Keratinocyte (primary cell): Measurements from ENCODE around the gene PLA2G2F. TPM values are rescaled to one million over a fixed set of nuclear protein-coding genes. Genes with fewer than 3 reads are reported as not detected.

ENCODE experiments used
- DNase-seq: peaks from one replicate; pipeline ENCODE4 v3.0.0-alpha.2; 2011; ENCODE audit warnings: low read depth, missing footprints, low spot score
- FAIRE-seq: peaks from 2 replicates; lab custom pipeline; 2011; peaks lifted over from hg19 to GRCh38; lab: Jason Lieb, UNC
- H2AFZ ChIP-seq: 2 replicates; pipeline ENCODE4 v1.6.0; 2012; ENCODE audit warnings: low read length, control low read depth, inconsistent platforms; ENCODE audit not compliant: control insufficient read depth
- H3K27ac ChIP-seq: 2 replicates; pipeline ENCODE4 v1.5.1; 2011; ENCODE audit warnings: low read length; ENCODE audit not compliant: control insufficient read depth, insufficient read depth
- H3K27me3 ChIP-seq: 3 replicates; pipeline ENCODE4 v1.6.0; 2011; ENCODE audit warnings: low read length; ENCODE audit not compliant: control insufficient read depth, insufficient read depth; ENCODE audit errors: extremely low read depth
- H3K36me3 ChIP-seq, 2 experiments: 2 replicates in 1 of 2; 3 replicates in 1 of 2; pipeline ENCODE4 v1.5.1; 2011; ENCODE audit warnings: low read length in 2 of 2, mild to moderate bottlenecking in 1 of 2; ENCODE audit not compliant: control insufficient read depth in 2 of 2, insufficient read depth in 2 of 2; ENCODE audit errors: extremely low read depth in 1 of 2
- H3K4me1 ChIP-seq: 3 replicates; pipeline ENCODE4 v1.5.1; 2011; ENCODE audit warnings: low read length; ENCODE audit not compliant: control insufficient read depth, insufficient read depth; ENCODE audit errors: extremely low read depth
- H3K4me2 ChIP-seq: 3 replicates; pipeline ENCODE4 v1.6.0; 2011; ENCODE audit warnings: low read depth, low read length; ENCODE audit not compliant: control insufficient read depth, insufficient read depth; ENCODE audit errors: extremely low read depth
- H3K4me3 ChIP-seq, 3 experiments: fragments of 200-600 bp in 1 of 3; sonication (generic) in 1 of 3; 2 replicates in 2 of 3; 3 replicates in 1 of 3; pipeline ENCODE4 v1.5.1; 2011 to 2016; ENCODE audit warnings: low read length in 3 of 3, mild to moderate bottlenecking in 3 of 3, control low read depth in 2 of 3, inconsistent platforms in 1 of 3, low read depth in 1 of 3, mixed read lengths in 1 of 3, mixed run types in 1 of 3, moderate library complexity in 1 of 3; ENCODE audit not compliant: control insufficient read depth in 2 of 3, insufficient read depth in 2 of 3; ENCODE audit errors: extremely low read depth in 1 of 3
- H3K79me2 ChIP-seq: 2 replicates; pipeline ENCODE4 v1.6.0; 2012; ENCODE audit warnings: low read length; ENCODE audit not compliant: control insufficient read depth, insufficient read depth
- H3K9ac ChIP-seq: 3 replicates; pipeline ENCODE4 v1.6.0; 2011; ENCODE audit warnings: low read length; ENCODE audit not compliant: control insufficient read depth, insufficient read depth; ENCODE audit errors: extremely low read depth
- H3K9me1 ChIP-seq: 3 replicates; pipeline ENCODE4 v1.6.0; 2011; ENCODE audit warnings: low read length; ENCODE audit not compliant: control insufficient read depth, insufficient read depth; ENCODE audit errors: extremely low read depth
- H3K9me3 ChIP-seq: 2 replicates; pipeline ENCODE4 v1.5.1; 2012; ENCODE audit warnings: low read depth, low read length; ENCODE audit not compliant: control insufficient read depth
- H4K20me1 ChIP-seq: 3 replicates; pipeline ENCODE4 v1.6.0; 2011; ENCODE audit warnings: low read length; ENCODE audit not compliant: control insufficient read depth, insufficient read depth; ENCODE audit errors: extremely low read depth
- CTCF ChIP-seq, 3 experiments: IDR thresholded peaks in 1 of 3; conservative IDR thresholded peaks in 1 of 3; optimal IDR thresholded peaks in 1 of 3; 2 replicates in 2 of 3; 3 replicates in 1 of 3; pipeline versions ENCODE3 to v1.5.1; 2011; ENCODE audit warnings: low read length in 3 of 3, mild to moderate bottlenecking in 3 of 3, moderate library complexity in 2 of 3, control low read depth in 1 of 3, inconsistent platforms in 1 of 3; ENCODE audit not compliant: insufficient read depth in 2 of 3; ENCODE audit errors: extremely low read depth in 1 of 3
- EZH2 ChIP-seq: IDR thresholded peaks from one replicate; pipeline ENCODE4 v1.6.1; 2012; ENCODE audit warnings: inconsistent platforms, mild to moderate bottlenecking, low read length, moderate library complexity
- dilution Hi-C: fragments of 300-500 bp; cut with MboI; formaldehyde crosslinking; loops from one replicate; pipeline ENCODE4 v1.7.0; 2020; ENCODE audit warnings: low sequenced_read_pairs; ENCODE audit not compliant: extremely low pct_ligation_motif_present
- polyA plus RNA-seq, 5 experiments: library from polyadenylated mRNA; depleted of rRNA in 3 of 5; stranded (reverse) in 3 of 5; stranded (forward) in 1 of 5; unstranded in 1 of 5; fragments of >200 nt; gene quantifications; 1 replicate in 1 of 5; 2 replicates in 3 of 5; 3 replicates in 1 of 5; pipeline versions ENCODE4 v1.2.1 to v1.2.3, GENCODE V29; 2011 to 2012; ENCODE audit warnings: missing spikeins in 2 of 5, low read depth in 1 of 5, low replicate concordance in 1 of 5

PLA2G2F gene
- polyA plus RNA-seq, 1 donor (not counting 4 experiments of a cell fraction or from before 2014, with no cell fraction given) = 0.26 TPM

- Histone ChIP-seq H3K27ac (no peak overlapping the region), H3K27me3 (peaks cover 10% of the 10 kb centered on the region), H3K9me3 (no peaks in the 10 kb centered on the region), H3K9me1 (no peaks in the 10 kb centered on the region), H2AFZ (no peak overlapping the region), H3K4me3 (no peak overlapping the region), H3K4me1 (peaks cover 24% of the 10 kb centered on the region), H3K9ac (no peak overlapping the region), H3K79me2 (no peaks in the 10 kb centered on the region), H3K4me2 (peak overlapping the region; percentile 33), H3K36me3 (no peaks in the 10 kb centered on the region), H4K20me1 (no peaks in the 10 kb centered on the region)
- peak; percentile 61 for FAIRE-seq
- peak; percentile 42 for DNase-seq
- TF ChIP-seq EZH2 (no peak), CTCF (optimal IDR thresholded peaks at IDR 0.05 in 1 of 3, IDR thresholded peaks at IDR 0.05 in 1 of 3, conservative IDR thresholded peaks at IDR 0.05 in 1 of 3; ENCODE audit: extremely low read depth in 1 of 3, insufficient read depth in 2 of 3, low read length in 3 of 3) (peak; percentile 92 to 96 (median 93))
- dilution Hi-C loops = no loop called here
Measured at GRCh38 chr1:20194757-20195461, 55.8 kb downstream of the PLA2G2F start.

GRCh38 chr1:20195462-20195780 is 56.3 kb downstream of the PLA2G2F start:
- no peak overlapping the region for H3K27ac ChIP-seq
- DNase-seq (no peak), FAIRE-seq (no peak)
- no peak overlapping the region for H3K4me3 ChIP-seq
- no peaks in the 10 kb centered on the region for H3K9me3 ChIP-seq
- dilution Hi-C loops = no loop called here
- TF ChIP-seq CTCF (optimal IDR thresholded peaks at IDR 0.05 in 1 of 3, IDR thresholded peaks at IDR 0.05 in 1 of 3, conservative IDR thresholded peaks at IDR 0.05 in 1 of 3; ENCODE audit: extremely low read depth in 1 of 3, insufficient read depth in 2 of 3, low read length in 3 of 3) = peak in 1 of 3 experiments; percentile 7
- TF ChIP-seq EZH2 = no peak
- no peaks in the 10 kb centered on the region for H3K9me1 ChIP-seq
- no peaks in the 10 kb centered on the region for H4K20me1 ChIP-seq
- peaks cover 24% of the 10 kb centered on the region for H3K4me1 ChIP-seq
- H2AFZ ChIP-seq = no peak overlapping the region
- no peaks in the 10 kb centered on the region for H3K79me2 ChIP-seq
- no peak overlapping the region for H3K9ac ChIP-seq
- H3K4me2 ChIP-seq = no peak overlapping the region
- H3K36me3 ChIP-seq = no peaks in the 10 kb centered on the region
- H3K27me3 ChIP-seq = peaks cover 11% of the 10 kb centered on the region
